GM12873 (cell line): ENCODE data around the gene NANOG.

ENCODE experiments used
- TF ChIP-seq, protein P1 (sequence below): IDR thresholded peaks from 2 replicates; pipeline ENCODE4 v1.5.1; 2012; ENCODE audit warnings: low read depth, mild to moderate bottlenecking, moderate library complexity, low read length, control low read depth; ENCODE audit not compliant: insufficient read depth; ENCODE audit errors: missing control alignments

Gene NANOG

DNA sequence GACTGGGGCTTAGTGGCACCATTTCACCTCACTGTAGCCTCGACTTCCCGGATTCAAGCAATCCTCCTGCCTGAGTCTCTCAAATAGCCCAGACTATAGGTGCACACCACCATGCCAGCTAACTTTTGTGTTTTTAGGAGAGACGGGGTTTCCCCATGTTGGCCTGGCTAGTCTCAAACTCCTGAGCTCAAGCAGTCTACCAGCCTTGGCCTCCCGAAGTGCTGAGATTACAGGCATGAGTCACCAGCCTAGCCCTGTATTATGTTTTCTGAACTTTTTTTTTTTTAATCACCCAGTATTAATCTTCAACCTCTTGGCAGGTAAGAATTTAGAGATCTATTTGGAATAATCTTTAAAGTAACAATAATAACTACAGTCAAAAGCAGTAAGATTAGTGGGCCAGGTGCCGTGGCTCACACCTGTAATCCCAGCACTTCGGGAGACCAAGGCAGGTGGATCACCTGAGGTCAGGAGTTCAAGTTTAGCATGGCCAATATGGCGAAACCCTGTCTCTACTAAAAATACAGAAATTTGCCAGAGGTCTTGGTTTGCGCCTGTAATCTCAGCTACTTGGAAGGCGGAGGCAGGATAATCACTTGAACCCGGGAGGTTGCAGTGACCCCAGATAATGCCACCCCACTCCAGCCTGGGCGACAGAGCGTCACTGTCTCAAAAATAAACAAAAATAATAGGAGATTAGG lies 8.6 kb downstream of the NANOG start:
- TF ChIP-seq, protein P1, sequence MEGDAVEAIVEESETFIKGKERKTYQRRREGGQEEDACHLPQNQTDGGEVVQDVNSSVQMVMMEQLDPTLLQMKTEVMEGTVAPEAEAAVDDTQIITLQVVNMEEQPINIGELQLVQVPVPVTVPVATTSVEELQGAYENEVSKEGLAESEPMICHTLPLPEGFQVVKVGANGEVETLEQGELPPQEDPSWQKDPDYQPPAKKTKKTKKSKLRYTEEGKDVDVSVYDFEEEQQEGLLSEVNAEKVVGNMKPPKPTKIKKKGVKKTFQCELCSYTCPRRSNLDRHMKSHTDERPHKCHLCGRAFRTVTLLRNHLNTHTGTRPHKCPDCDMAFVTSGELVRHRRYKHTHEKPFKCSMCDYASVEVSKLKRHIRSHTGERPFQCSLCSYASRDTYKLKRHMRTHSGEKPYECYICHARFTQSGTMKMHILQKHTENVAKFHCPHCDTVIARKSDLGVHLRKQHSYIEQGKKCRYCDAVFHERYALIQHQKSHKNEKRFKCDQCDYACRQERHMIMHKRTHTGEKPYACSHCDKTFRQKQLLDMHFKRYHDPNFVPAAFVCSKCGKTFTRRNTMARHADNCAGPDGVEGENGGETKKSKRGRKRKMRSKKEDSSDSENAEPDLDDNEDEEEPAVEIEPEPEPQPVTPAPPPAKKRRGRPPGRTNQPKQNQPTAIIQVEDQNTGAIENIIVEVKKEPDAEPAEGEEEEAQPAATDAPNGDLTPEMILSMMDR, result no peak

DNA sequence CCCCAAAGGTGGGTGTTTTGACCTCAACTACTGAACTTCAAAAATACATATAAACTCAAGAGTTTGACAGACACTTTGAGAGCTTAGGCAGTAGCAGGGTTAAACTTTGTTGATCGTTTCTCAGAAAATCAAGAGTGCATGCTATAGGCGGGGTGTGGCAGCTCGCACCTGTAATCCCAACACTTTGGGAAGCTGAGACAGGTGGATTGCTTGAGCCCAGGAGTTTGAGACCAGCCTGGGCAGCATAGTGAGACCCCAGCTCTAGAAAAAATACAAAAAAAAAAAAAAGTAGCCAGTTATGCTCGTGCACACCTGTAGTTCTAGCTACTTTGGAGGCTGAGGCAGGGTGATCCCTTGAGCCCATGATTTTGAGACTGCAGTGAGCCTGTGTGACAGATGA lies 12.3 kb downstream of the NANOG start:
- TF ChIP-seq, protein P1, result no peak

DNA sequence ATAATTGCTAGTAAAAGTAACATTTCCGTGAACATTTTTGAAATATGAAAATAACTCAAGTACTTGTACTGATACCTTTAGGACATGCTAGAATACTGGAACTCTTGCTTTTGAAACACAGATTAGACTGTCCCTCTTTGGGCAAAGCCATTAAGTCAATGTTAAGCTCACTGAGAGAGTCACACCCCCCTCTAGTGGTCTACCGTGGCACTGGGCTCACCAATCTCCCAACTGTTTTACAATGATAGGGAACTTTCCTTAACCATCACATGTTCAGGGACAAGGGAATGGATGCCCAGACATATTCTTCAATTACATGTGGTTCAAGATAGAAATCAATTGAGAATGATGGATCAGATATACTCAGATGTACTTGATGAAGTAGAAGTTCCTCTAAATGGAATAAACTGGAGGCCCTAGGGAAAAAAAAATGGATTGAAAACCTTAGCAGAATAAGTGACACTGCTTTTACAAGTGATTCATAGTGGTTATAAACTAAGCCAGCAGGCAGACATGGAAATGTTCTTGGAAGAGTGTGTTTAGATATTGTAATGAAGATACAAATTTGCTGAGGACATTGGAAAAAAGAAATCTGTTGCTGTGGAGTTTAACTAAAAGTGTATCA lies 17.8 kb downstream of the NANOG start:
- TF ChIP-seq, protein P1, result peak; percentile 94

DNA sequence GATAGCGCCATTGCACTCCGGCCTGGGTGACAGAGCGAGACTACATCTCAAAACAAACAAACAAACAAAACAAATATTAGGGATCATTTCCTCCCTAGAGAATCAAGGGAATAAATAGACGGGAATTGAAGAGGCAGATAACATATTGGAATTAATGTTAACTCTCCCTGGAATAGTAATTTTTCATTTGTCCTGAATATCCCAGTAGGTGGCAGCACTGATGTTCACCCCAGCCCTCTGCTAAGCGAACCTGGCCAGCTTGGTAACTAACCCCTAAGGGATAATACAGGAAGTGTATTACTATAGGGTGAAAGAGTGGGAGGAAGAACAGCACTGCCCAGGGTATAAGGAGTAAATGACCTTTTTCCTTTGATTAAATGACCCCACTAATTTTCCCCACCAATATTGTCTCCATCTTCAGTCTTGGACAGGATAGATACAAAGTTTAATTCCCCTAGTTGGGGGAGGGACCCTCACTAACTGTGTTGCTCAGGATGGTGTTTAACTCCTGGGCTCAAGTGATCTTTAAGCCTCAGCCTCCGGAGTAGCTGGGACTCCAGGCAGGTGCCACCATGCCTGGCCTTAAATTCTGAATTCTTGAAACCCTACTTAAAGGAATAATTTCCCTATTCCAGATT lies 43.0 kb downstream of the NANOG start:
- TF ChIP-seq, protein P1, result peak; percentile 59

DNA sequence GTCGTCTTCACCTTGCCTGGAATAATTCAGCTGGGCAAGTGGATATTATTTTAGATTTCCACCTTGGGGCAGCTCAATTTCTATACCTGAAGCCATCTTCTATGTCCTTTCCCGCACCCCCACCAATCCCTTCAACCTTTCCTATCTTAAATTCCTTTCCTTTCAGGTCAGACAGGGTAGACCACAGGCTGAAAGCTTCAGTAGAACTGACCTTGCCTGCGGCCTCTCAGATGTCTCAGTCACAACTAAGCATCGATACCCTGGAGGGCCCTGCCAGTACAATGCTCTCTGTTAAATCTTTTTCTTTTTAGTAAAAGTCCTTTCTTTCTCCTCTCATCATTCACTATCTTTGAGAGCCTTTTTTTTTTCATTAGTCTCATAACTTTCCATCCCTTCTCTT lies 44.6 kb downstream of the NANOG start:
- TF ChIP-seq, protein P1, result no peak

DNA sequence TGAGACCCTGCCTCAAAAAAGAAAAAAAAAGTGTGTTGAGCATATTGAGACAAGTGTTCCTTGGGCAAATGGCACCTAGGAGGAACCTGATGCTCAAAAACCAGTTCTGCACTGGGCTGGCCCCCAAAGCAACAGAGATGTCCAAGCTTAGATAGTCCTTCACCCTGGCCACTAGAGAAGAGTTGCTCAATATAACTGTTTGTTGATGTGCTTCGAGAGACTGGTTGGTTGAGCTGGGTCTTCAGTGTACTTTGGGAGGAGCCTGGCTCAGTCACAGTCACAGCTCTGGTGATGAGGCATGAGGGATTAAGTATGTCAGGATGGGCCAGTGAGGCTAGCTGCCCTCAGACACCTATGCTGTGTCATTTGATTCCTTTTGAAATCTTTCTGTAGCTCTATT lies 45.5 kb downstream of the NANOG start:
- TF ChIP-seq, protein P1, result no peak

DNA sequence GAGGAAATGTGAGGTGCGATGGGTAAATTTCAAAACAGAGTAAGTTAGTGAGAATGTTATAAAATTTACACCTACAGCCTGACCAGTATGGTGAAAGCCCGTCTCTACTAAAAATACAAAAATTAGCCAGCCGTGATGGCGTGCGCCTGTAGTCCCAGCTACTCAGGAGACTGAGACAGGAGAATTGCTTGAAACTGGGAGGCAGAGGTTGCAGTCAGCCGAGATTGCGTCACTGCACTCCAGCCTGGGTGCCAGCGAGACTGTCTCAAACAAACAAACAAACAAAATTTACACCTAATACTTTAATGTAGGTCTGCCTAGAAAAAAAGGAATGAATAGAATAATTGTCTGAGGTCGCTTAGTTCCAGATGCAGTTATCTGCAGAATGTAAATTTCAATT lies 45.9 kb downstream of the NANOG start:
- TF ChIP-seq, protein P1, result no peak
